ENCODE measurements around the gene MRPL2. TPM values are rescaled to one million over a fixed set of nuclear protein-coding genes. Genes with fewer than 3 reads are reported as not detected.
A peak's percentile ranks its signal among the peaks of the same experiment; 100 is the strongest.

Gene MRPL2
- total and polyA plus RNA-seq, 2 of the 8 experiments (the other 6 are each of a cell fraction or from before 2014, with no cell fraction given): 58.7 to 99.9 TPM

DNA sequence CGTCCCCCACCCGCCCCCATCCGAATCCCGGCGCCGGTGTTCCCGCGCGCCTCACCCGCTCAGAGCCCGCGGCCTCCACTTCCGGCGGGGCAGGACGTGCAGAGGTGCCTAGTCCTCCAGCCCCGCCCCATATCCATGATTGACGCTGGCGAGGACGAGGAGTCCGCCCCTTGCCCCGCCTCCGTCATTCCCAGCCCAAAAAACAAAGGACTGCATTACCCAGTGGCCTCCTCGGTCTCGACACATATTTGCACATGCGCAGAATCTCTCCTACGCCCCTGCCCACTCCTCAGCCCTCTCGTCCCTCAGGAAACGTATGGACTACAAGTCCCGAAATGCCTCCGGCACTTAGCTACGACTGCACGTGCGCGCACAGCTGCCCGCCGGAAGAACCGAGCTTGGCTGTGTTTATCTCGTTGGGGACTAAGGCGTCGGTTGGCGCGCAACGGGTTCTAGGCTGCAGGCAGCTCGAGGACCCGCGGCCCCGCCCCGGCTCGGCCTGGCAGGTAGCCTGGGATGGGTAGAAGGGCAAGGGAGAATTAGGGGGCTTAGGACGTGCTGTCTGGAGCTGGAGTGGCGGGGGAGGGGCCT, 45.3 kb downstream of the MRPL2 start, which contains the start of the genes KLHDC3 and MEA1 (continued):
- TF ChIP-seq, protein P1, sequence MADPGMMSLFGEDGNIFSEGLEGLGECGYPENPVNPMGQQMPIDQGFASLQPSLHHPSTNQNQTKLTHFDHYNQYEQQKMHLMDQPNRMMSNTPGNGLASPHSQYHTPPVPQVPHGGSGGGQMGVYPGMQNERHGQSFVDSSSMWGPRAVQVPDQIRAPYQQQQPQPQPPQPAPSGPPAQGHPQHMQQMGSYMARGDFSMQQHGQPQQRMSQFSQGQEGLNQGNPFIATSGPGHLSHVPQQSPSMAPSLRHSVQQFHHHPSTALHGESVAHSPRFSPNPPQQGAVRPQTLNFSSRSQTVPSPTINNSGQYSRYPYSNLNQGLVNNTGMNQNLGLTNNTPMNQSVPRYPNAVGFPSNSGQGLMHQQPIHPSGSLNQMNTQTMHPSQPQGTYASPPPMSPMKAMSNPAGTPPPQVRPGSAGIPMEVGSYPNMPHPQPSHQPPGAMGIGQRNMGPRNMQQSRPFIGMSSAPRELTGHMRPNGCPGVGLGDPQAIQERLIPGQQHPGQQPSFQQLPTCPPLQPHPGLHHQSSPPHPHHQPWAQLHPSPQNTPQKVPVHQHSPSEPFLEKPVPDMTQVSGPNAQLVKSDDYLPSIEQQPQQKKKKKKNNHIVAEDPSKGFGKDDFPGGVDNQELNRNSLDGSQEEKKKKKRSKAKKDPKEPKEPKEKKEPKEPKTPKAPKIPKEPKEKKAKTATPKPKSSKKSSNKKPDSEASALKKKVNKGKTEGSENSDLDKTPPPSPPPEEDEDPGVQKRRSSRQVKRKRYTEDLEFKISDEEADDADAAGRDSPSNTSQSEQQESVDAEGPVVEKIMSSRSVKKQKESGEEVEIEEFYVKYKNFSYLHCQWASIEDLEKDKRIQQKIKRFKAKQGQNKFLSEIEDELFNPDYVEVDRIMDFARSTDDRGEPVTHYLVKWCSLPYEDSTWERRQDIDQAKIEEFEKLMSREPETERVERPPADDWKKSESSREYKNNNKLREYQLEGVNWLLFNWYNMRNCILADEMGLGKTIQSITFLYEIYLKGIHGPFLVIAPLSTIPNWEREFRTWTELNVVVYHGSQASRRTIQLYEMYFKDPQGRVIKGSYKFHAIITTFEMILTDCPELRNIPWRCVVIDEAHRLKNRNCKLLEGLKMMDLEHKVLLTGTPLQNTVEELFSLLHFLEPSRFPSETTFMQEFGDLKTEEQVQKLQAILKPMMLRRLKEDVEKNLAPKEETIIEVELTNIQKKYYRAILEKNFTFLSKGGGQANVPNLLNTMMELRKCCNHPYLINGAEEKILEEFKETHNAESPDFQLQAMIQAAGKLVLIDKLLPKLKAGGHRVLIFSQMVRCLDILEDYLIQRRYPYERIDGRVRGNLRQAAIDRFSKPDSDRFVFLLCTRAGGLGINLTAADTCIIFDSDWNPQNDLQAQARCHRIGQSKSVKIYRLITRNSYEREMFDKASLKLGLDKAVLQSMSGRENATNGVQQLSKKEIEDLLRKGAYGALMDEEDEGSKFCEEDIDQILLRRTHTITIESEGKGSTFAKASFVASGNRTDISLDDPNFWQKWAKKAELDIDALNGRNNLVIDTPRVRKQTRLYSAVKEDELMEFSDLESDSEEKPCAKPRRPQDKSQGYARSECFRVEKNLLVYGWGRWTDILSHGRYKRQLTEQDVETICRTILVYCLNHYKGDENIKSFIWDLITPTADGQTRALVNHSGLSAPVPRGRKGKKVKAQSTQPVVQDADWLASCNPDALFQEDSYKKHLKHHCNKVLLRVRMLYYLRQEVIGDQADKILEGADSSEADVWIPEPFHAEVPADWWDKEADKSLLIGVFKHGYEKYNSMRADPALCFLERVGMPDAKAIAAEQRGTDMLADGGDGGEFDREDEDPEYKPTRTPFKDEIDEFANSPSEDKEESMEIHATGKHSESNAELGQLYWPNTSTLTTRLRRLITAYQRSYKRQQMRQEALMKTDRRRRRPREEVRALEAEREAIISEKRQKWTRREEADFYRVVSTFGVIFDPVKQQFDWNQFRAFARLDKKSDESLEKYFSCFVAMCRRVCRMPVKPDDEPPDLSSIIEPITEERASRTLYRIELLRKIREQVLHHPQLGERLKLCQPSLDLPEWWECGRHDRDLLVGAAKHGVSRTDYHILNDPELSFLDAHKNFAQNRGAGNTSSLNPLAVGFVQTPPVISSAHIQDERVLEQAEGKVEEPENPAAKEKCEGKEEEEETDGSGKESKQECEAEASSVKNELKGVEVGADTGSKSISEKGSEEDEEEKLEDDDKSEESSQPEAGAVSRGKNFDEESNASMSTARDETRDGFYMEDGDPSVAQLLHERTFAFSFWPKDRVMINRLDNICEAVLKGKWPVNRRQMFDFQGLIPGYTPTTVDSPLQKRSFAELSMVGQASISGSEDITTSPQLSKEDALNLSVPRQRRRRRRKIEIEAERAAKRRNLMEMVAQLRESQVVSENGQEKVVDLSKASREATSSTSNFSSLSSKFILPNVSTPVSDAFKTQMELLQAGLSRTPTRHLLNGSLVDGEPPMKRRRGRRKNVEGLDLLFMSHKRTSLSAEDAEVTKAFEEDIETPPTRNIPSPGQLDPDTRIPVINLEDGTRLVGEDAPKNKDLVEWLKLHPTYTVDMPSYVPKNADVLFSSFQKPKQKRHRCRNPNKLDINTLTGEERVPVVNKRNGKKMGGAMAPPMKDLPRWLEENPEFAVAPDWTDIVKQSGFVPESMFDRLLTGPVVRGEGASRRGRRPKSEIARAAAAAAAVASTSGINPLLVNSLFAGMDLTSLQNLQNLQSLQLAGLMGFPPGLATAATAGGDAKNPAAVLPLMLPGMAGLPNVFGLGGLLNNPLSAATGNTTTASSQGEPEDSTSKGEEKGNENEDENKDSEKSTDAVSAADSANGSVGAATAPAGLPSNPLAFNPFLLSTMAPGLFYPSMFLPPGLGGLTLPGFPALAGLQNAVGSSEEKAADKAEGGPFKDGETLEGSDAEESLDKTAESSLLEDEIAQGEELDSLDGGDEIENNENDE (IDR thresholded peaks at IDR 0.05; ENCODE audit: insufficient replicate concordance, low read length): no peak
- TF ChIP-seq ZNF274 (IDR thresholded peaks at IDR 0.05; ENCODE audit: borderline replicate concordance, extremely low read depth, low read length) (no peak), CEBPB (IDR thresholded peaks at IDR 0.05; ENCODE audit: low read depth, low read length) (no peak), RNF2 (IDR thresholded peaks at IDR 0.05; ENCODE audit: borderline replicate concordance, low read depth, low read length, missing control alignments, poor library complexity, severe bottlenecking) (no peak), SAP30 (IDR thresholded peaks at IDR 0.05; ENCODE audit: insufficient read depth, insufficient replicate concordance, low read length) (no peak), CTBP2 (IDR thresholded peaks at IDR 0.05; ENCODE audit: borderline replicate concordance, insufficient read depth, insufficient read length, low read length) (no peak), TAF7 (optimal IDR thresholded peaks at IDR 0.05; ENCODE audit: borderline replicate concordance, low read depth, low read length) (peak; percentile 24)
- TF ChIP-seq, protein P2, sequence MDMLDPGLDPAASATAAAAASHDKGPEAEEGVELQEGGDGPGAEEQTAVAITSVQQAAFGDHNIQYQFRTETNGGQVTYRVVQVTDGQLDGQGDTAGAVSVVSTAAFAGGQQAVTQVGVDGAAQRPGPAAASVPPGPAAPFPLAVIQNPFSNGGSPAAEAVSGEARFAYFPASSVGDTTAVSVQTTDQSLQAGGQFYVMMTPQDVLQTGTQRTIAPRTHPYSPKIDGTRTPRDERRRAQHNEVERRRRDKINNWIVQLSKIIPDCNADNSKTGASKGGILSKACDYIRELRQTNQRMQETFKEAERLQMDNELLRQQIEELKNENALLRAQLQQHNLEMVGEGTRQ (IDR thresholded peaks at IDR 0.05; ENCODE audit: low read length): peak; percentile 62; the same call in 1 of the 2 replicates
